Progenitor cell of endocrine pancreas (in vitro differentiated cells): ENCODE measurements around the gene DUSP12. TPM values are rescaled to one million over a fixed set of nuclear protein-coding genes. Genes with fewer than 3 reads are reported as not detected.

Experiments used
- DNase-seq: peaks from one replicate; pipeline ENCODE4 v3.0.0; 2021; ENCODE audit warnings: low spot score; ENCODE audit not compliant: unreplicated experiment
- H3K27ac Mint-ChIP-seq: 2 replicates; pipeline ENCODE4 v1.8.0; 2021; ENCODE audit warnings: mild to moderate bottlenecking, moderate library complexity, mixed read lengths
- H3K27me3 Mint-ChIP-seq: 2 replicates; pipeline ENCODE4 v1.8.0; 2021; ENCODE audit warnings: mixed read lengths
- H3K36me3 Mint-ChIP-seq: 2 replicates; pipeline ENCODE4 v1.8.0; 2022; ENCODE audit warnings: mixed read lengths; ENCODE audit not compliant: insufficient read depth
- H3K4me1 Mint-ChIP-seq: 2 replicates; pipeline ENCODE4 v1.8.0; 2021; ENCODE audit warnings: low read depth, mixed read lengths
- H3K4me3 Mint-ChIP-seq: 2 replicates; pipeline ENCODE4 v1.8.0; 2021; ENCODE audit warnings: low read depth, mild to moderate bottlenecking, moderate library complexity, mixed read lengths
- H3K9me3 Mint-ChIP-seq: 2 replicates; pipeline ENCODE4 v1.8.0; 2021; ENCODE audit warnings: low read depth, mixed read lengths
- CTCF ChIP-seq: fragments of 200-600 bp; sonication (generic); IDR thresholded peaks from one replicate; pipeline ENCODE4 v1.5.0; 2021; ENCODE audit warnings: antibody characterized with exemption, mild to moderate bottlenecking; ENCODE audit not compliant: unreplicated experiment
- total RNA-seq: library from RNA; stranded (reverse); gene quantifications from 2 replicates; pipeline ENCODE4 v1.2.1, GENCODE V29; 2021

The DUSP12 gene
- total RNA-seq, 1 donor from 2014 or later = 31.0 TPM

GRCh38 chr1:161772397-161772796 lies 22.8 kb downstream of the DUSP12 start:
- H3K4me3 Mint-ChIP-seq = no peak overlapping the region
- H3K4me1 Mint-ChIP-seq = no peaks in the 10 kb centered on the region
- H3K27ac Mint-ChIP-seq = no peak overlapping the region
- no peaks in the 10 kb centered on the region for H3K27me3 Mint-ChIP-seq
- H3K9me3 Mint-ChIP-seq = no peaks in the 10 kb centered on the region
- no peak for TF ChIP-seq CTCF
- DNase-seq = no peak
- no peaks in the 10 kb centered on the region for H3K36me3 Mint-ChIP-seq

GRCh38 chr1:161773791-161774190 lies 24.2 kb downstream of the DUSP12 start:
- Mint-ChIP-seq H3K36me3 (no peaks in the 10 kb centered on the region), H3K27me3 (no peaks in the 10 kb centered on the region), H3K9me3 (no peaks in the 10 kb centered on the region), H3K27ac (no peak overlapping the region), H3K4me1 (no peaks in the 10 kb centered on the region), H3K4me3 (no peak overlapping the region)
- DNase-seq = no peak
- no peak for TF ChIP-seq CTCF

- Mint-ChIP-seq H3K36me3 (no peaks in the 10 kb centered on the region), H3K27me3 (no peaks in the 10 kb centered on the region), H3K9me3 (no peaks in the 10 kb centered on the region), H3K4me3 (no peak overlapping the region), H3K27ac (no peak overlapping the region), H3K4me1 (no peaks in the 10 kb centered on the region)
- no peak for TF ChIP-seq CTCF
- no peak for DNase-seq
Measured at GRCh38 chr1:161777261-161777660, 27.7 kb downstream of the DUSP12 start.

- no peaks in the 10 kb centered on the region for H3K9me3 Mint-ChIP-seq
- no peaks in the 10 kb centered on the region for H3K27me3 Mint-ChIP-seq
- no peak for DNase-seq
- no peak overlapping the region for H3K27ac Mint-ChIP-seq
- H3K4me3 Mint-ChIP-seq = no peak overlapping the region
- H3K4me1 Mint-ChIP-seq = no peaks in the 10 kb centered on the region
- TF ChIP-seq CTCF = no peak
- H3K36me3 Mint-ChIP-seq = no peaks in the 10 kb centered on the region
Measured at GRCh38 chr1:161778522-161778921, 28.9 kb downstream of the DUSP12 start.

GRCh38 chr1:161779393-161779792 lies 29.8 kb downstream of the DUSP12 start:
- no peak for DNase-seq
- Mint-ChIP-seq H3K27ac (no peak overlapping the region), H3K27me3 (no peaks in the 10 kb centered on the region), H3K4me3 (no peak overlapping the region), H3K4me1 (no peaks in the 10 kb centered on the region), H3K36me3 (no peaks in the 10 kb centered on the region), H3K9me3 (no peaks in the 10 kb centered on the region)
- no peak for TF ChIP-seq CTCF
